Progenitor cell of endocrine pancreas (in vitro differentiated cells): Measurements from ENCODE around the gene LYRM2. TPM values are rescaled to one million over a fixed set of nuclear protein-coding genes. Genes with fewer than 3 reads are reported as not detected.

Experiments used
- DNase-seq: peaks from one replicate; pipeline ENCODE4 v3.0.0; 2021; ENCODE audit warnings: low spot score; ENCODE audit not compliant: unreplicated experiment
- H3K27ac Mint-ChIP-seq: 2 replicates; pipeline ENCODE4 v1.8.0; 2021; ENCODE audit warnings: mild to moderate bottlenecking, moderate library complexity, mixed read lengths
- H3K27me3 Mint-ChIP-seq: 2 replicates; pipeline ENCODE4 v1.8.0; 2021; ENCODE audit warnings: mixed read lengths
- H3K36me3 Mint-ChIP-seq: 2 replicates; pipeline ENCODE4 v1.8.0; 2022; ENCODE audit warnings: mixed read lengths; ENCODE audit not compliant: insufficient read depth
- H3K4me1 Mint-ChIP-seq: 2 replicates; pipeline ENCODE4 v1.8.0; 2021; ENCODE audit warnings: low read depth, mixed read lengths
- H3K4me3 Mint-ChIP-seq: 2 replicates; pipeline ENCODE4 v1.8.0; 2021; ENCODE audit warnings: low read depth, mild to moderate bottlenecking, moderate library complexity, mixed read lengths
- H3K9me3 Mint-ChIP-seq: 2 replicates; pipeline ENCODE4 v1.8.0; 2021; ENCODE audit warnings: low read depth, mixed read lengths
- total RNA-seq: library from RNA; stranded (reverse); gene quantifications from 2 replicates; pipeline ENCODE4 v1.2.1, GENCODE V29; 2021
- TF ChIP-seq, protein P1 (sequence below): fragments of 200-600 bp; sonication (generic); IDR thresholded peaks from one replicate; pipeline ENCODE4 v1.5.0; 2021; ENCODE audit warnings: antibody characterized with exemption, mild to moderate bottlenecking; ENCODE audit not compliant: unreplicated experiment

LYRM2 gene
- total RNA-seq, 1 donor from 2014 or later, result 46.5 TPM

DNA sequence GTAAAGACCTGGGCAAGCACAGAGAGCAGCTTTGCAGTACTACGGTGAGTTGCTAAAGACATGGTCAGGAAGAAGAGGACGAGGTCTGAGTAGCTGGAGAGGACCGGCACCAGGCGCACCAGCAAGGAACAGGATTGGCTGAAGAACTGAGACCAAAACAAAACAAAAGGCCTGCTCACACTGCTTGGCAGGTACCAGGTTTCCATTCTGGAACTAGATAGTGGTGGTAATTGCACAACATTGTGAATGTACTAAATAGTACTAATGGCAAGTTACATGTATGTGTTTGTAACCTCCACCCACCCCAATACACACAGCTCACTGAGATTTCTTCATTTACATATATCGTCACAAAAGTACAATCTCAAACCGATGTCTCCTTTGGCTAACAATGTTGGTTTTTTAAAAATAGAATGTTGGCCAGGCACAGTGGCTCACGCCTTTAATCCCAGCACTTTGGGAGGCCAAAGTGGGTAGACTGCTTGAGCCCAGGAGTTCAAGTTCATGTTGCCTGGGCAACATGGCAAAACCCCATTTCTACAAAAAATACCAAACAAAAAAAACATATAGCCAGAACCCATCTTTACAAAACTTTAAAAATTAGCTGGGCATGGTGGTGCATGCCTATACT is 32.5 kb upstream of the LYRM2 start:
- TF ChIP-seq, protein P1, sequence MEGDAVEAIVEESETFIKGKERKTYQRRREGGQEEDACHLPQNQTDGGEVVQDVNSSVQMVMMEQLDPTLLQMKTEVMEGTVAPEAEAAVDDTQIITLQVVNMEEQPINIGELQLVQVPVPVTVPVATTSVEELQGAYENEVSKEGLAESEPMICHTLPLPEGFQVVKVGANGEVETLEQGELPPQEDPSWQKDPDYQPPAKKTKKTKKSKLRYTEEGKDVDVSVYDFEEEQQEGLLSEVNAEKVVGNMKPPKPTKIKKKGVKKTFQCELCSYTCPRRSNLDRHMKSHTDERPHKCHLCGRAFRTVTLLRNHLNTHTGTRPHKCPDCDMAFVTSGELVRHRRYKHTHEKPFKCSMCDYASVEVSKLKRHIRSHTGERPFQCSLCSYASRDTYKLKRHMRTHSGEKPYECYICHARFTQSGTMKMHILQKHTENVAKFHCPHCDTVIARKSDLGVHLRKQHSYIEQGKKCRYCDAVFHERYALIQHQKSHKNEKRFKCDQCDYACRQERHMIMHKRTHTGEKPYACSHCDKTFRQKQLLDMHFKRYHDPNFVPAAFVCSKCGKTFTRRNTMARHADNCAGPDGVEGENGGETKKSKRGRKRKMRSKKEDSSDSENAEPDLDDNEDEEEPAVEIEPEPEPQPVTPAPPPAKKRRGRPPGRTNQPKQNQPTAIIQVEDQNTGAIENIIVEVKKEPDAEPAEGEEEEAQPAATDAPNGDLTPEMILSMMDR, result no peak
- no peaks in the 10 kb centered on the region for H3K27me3 Mint-ChIP-seq

DNA sequence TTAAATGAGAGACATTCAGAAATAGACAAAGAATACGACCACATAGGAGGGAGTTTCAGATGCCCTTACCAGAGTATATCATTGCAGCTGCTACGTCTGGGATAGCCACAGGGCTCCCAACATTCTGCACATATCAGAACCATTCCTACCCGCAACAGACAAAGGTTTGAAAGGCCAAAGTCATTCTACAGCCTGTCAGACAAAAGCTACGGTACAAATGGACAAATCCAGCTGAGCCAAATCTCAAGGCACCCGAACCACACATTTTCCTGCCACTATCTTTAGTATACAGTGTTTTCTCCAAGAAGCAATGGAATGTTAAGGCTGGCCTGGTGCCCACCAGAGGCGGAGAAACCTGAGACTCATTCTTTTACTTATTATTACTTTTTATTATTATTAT is 30.5 kb upstream of the LYRM2 start:
- no peaks in the 10 kb centered on the region for H3K9me3 Mint-ChIP-seq
- no peaks in the 10 kb centered on the region for H3K27me3 Mint-ChIP-seq
- no peak overlapping the region for H3K4me3 Mint-ChIP-seq
- TF ChIP-seq, protein P1, result no peak
- no peaks in the 10 kb centered on the region for H3K4me1 Mint-ChIP-seq
- no peak for DNase-seq
- H3K36me3 Mint-ChIP-seq, result peaks cover 9% of the 10 kb centered on the region
- H3K27ac Mint-ChIP-seq, result no peak overlapping the region

More for the DNA sequence above, 32.5 kb upstream of the LYRM2 start:
- H3K4me1 Mint-ChIP-seq, result no peaks in the 10 kb centered on the region
- H3K4me3 Mint-ChIP-seq, result no peak overlapping the region
- H3K36me3 Mint-ChIP-seq, result peaks cover 10% of the 10 kb centered on the region
- no peaks in the 10 kb centered on the region for H3K9me3 Mint-ChIP-seq
- no peak overlapping the region for H3K27ac Mint-ChIP-seq
- DNase-seq, result no peak

DNA sequence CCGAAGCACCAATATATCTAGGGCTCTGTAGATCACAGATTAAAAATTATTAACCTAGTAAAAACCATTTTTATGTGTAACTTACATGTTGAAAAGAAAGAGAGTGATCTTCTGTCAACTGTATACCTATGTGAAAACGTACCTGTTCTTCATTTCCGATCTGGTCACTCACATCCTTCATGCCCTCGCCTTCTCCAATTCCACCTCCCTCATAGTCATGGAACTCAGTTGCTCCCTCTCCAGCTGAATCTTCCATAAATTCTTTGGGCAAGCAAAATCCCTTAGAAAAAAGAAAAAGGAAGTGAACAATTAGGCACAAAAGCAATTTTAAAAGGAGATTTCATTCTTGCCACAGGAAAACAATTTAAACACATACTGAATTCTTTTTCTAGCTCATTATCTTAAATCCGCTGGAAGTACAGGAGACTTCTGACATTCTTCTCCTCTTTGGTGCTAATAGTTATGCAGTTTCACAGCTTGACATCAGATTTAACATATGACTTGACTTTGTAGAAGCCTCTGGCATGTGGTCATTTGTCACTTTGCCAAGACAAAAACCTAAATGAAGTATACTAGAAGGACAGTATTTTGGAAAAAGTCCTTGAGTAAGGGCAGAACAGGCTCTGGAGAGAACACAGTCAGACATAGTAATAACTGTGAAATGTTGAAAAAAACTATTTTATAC is 29.5 kb upstream of the LYRM2 start:
- Mint-ChIP-seq H3K9me3 (no peaks in the 10 kb centered on the region), H3K27ac (no peak overlapping the region), H3K36me3 (peaks cover 8% of the 10 kb centered on the region), H3K27me3 (no peaks in the 10 kb centered on the region), H3K4me1 (no peaks in the 10 kb centered on the region), H3K4me3 (no peak overlapping the region)
- TF ChIP-seq, protein P1, result no peak
- no peak for DNase-seq

DNA sequence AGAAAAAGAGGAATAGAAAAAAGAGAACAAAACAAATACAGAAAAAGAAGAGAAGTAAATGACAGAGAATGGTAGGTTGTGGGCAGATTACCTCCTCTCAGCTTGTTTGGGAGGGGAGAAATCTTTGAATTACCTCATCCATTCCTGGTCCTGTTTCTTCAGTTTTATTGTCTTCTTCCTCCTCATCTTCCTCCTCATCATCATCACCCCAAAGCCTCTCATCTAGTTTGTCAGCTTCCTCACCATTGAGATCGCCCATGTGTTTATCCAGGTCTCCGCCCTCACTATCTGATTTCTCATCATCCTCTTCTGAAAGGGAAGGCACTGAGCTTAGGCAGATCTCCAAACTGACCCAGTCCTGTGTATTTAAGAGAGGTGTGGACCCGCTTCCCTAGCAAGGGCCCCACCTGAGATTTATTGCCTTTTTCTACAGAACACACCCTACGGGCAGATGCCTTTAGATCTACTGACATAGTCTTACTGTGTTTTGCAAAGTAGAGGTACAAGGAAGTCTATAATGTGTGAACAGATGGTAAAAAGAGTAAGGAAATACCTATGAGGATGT is 24.2 kb upstream of the LYRM2 start:
- no peaks in the 10 kb centered on the region for H3K4me1 Mint-ChIP-seq
- no peaks in the 10 kb centered on the region for H3K27me3 Mint-ChIP-seq
- DNase-seq, result no peak
- H3K36me3 Mint-ChIP-seq, result peaks cover 19% of the 10 kb centered on the region
- H3K4me3 Mint-ChIP-seq, result no peak overlapping the region
- TF ChIP-seq, protein P1, result no peak
- H3K27ac Mint-ChIP-seq, result no peak overlapping the region
- H3K9me3 Mint-ChIP-seq, result no peaks in the 10 kb centered on the region

DNA sequence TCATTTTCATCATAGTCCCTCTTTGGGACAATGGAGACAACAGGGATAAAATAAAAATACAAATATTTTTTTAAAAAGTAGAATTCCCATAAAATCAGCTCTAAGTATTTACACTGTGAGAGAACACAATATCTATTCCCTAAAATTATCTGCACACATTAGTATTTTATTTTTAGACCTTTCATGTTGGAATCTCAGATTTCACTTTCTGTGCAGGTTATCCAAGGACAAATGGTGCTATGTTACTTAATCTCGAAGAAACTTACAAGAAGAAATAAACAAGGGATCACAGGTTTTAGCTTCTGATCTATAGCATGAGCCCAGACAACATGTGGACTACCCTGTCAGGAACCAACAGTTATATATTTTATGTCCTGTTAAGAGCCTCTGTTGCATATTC is 23.0 kb upstream of the LYRM2 start:
- Mint-ChIP-seq H3K36me3 (peaks cover 19% of the 10 kb centered on the region), H3K27ac (no peak overlapping the region)
- TF ChIP-seq, protein P1, result no peak

More for the DNA sequence above, 23.0 kb upstream of the LYRM2 start:
- no peaks in the 10 kb centered on the region for H3K4me1 Mint-ChIP-seq
- no peak overlapping the region for H3K4me3 Mint-ChIP-seq
- no peaks in the 10 kb centered on the region for H3K9me3 Mint-ChIP-seq
- no peak for DNase-seq
- H3K27me3 Mint-ChIP-seq, result no peaks in the 10 kb centered on the region
